HepG2 (cell line): ENCODE measurements around the gene ZMIZ2. TPM values are rescaled to one million over a fixed set of nuclear protein-coding genes. Genes with fewer than 3 reads are reported as not detected.

ENCODE experiments used
- ATAC-seq: fragments of 200-7000 bp; cut with Tn5 transposase; 3 replicates; pipeline ENCODE4 v1.9.1; 2020; ENCODE audit warnings: mild to moderate bottlenecking, moderate library complexity
- BruUV-seq: library from RNA; stranded (reverse); fragments of 400-500 nt; replicated peaks from 2 replicates; lab custom pipeline; 2021; lab: Mats Ljungman, UMichigan
- CTCF ChIA-PET: fragments of 300-600 bp; formaldehyde crosslinking; extraction: SDS; loops from one replicate; lab custom pipeline; 2021; ENCODE audit warnings: low total read pairs, inconsistent platforms, low intra/inter-chr PET ratio; lab: Yijun Ruan, JAX
- POLR2A ChIA-PET: fragments of 350-600 bp; sonication (Branson Sonifier 250); formaldehyde crosslinking; loops from one replicate; lab custom pipeline; 2020; ENCODE audit warnings: antibody characterized with exemption, inconsistent platforms; lab: Yijun Ruan, JAX
- DNase-seq: peaks from one replicate; pipeline ENCODE4 v3.0.0-alpha.2; 2015; ENCODE audit warnings: low spot score
- FAIRE-seq: peaks from 3 replicates; lab custom pipeline; 2011; peaks lifted over from hg19 to GRCh38; lab: Jason Lieb, UNC
- H2AFZ ChIP-seq: one replicate; pipeline ENCODE4 v1.6.1; 2011; ENCODE audit warnings: low read length, inconsistent platforms
- H3K27ac ChIP-seq: fragments of 300-600 bp; 3 replicates; pipeline ENCODE4 v1.8.0; 2011; ENCODE audit warnings: mixed run types, mild to moderate bottlenecking, mixed read lengths, low read length, inconsistent platforms; ENCODE audit not compliant: insufficient read depth; ENCODE audit errors: extremely low read length
- H3K27me3 ChIP-seq, 2 experiments: fragments of 200-600 bp in 1 of 2; 2 replicates in 1 of 2; 3 replicates in 1 of 2; pipeline versions ENCODE4 v1.6.0 to v1.8.0; 2011; ENCODE audit warnings: low read length in 2 of 2, mild to moderate bottlenecking in 2 of 2, moderate library complexity in 2 of 2, inconsistent platforms in 1 of 2; ENCODE audit not compliant: insufficient read depth in 2 of 2, control insufficient read depth in 1 of 2
- H3K36me3 ChIP-seq, 2 experiments: fragments of 200-600 bp in 1 of 2; replicated peaks in 1 of 2; 2 replicates in 1 of 2; 3 replicates in 1 of 2; pipeline versions ENCODE4 v1.5.1 to v1.8.0; 2011; ENCODE audit warnings: low read length in 2 of 2, inconsistent platforms in 1 of 2; ENCODE audit not compliant: insufficient read depth in 2 of 2, control insufficient read depth in 1 of 2
- H3K4me1 ChIP-seq: 2 replicates; pipeline ENCODE4 v1.5.1; 2012; ENCODE audit warnings: low read length, inconsistent platforms; ENCODE audit not compliant: insufficient read depth
- H3K4me2 ChIP-seq: 2 replicates; pipeline ENCODE4 v1.6.0; 2011; ENCODE audit warnings: low read depth, low read length, inconsistent platforms
- H3K4me3 ChIP-seq, 3 experiments: fragments of 200-600 bp in 1 of 3; sonication (generic), shearing (Covaris generic) in 1 of 3; replicated peaks in 1 of 3; 2 replicates each; pipeline ENCODE4 v1.5.1; 2011 to 2016; ENCODE audit warnings: low read length in 3 of 3, inconsistent platforms in 2 of 3, low read depth in 2 of 3, mild to moderate bottlenecking in 2 of 3, control low read depth in 1 of 3, mixed read lengths in 1 of 3; ENCODE audit not compliant: insufficient read depth in 1 of 3
- H3K79me2 ChIP-seq: one replicate; pipeline ENCODE4 v1.6.1; 2011; ENCODE audit warnings: low read length, inconsistent platforms; ENCODE audit not compliant: insufficient read depth
- H3K9ac ChIP-seq: 2 replicates; pipeline ENCODE4 v1.6.0; 2011; ENCODE audit warnings: mild to moderate bottlenecking, low read depth, low read length, inconsistent platforms; ENCODE audit not compliant: insufficient read depth
- H3K9me3 ChIP-seq: 2 replicates; pipeline ENCODE4 v1.5.1; 2012; ENCODE audit warnings: mild to moderate bottlenecking, low read length
- H4K20me1 ChIP-seq: 2 replicates; pipeline ENCODE4 v1.6.0; 2011; ENCODE audit warnings: inconsistent platforms, mild to moderate bottlenecking, low read length, moderate library complexity; ENCODE audit not compliant: insufficient read depth
- DMTF1 ChIP-seq: sonication (generic); formaldehyde crosslinking; IDR thresholded peaks from 2 replicates; pipeline ENCODE4 v1.4.0; 2020; ENCODE audit warnings: mild to moderate bottlenecking, missing genetic modification reagents
- DNMT1 ChIP-seq: sonication (generic); formaldehyde crosslinking; IDR thresholded peaks from 2 replicates; pipeline ENCODE4 v1.5.1; 2020; ENCODE audit warnings: mild to moderate bottlenecking, missing genetic modification reagents
- ELF3 ChIP-seq: IDR thresholded peaks from 2 replicates; pipeline ENCODE4 v1.6.1; 2016; ENCODE audit warnings: missing genetic modification reagents, missing compliant biosample characterization
- EP300 ChIP-seq, 3 experiments: sonication (generic) in 1 of 3; formaldehyde crosslinking in 1 of 3; IDR thresholded peaks; 2 replicates each; pipeline versions ENCODE4 v1.5.1 to v1.6.1; 2011 to 2020; ENCODE audit warnings: low read depth in 2 of 3, low read length in 2 of 3, borderline replicate concordance in 1 of 3, improper control_type of control experiment in 1 of 3, mild to moderate bottlenecking in 1 of 3, missing genetic modification reagents in 1 of 3, moderate library complexity in 1 of 3
- GMEB1 ChIP-seq: sonication (generic); formaldehyde crosslinking; IDR thresholded peaks from 2 replicates; pipeline ENCODE4 v1.5.1; 2020; ENCODE audit warnings: missing genetic modification reagents, mild to moderate bottlenecking, borderline replicate concordance
- KLF9 ChIP-seq: IDR thresholded peaks from 2 replicates; pipeline ENCODE4 v1.6.1; 2016; ENCODE audit warnings: low read depth
- NFIB ChIP-seq: sonication (generic); formaldehyde crosslinking; IDR thresholded peaks from 2 replicates; pipeline ENCODE4 v1.9.0; 2021; ENCODE audit warnings: missing genetic modification reagents, mild to moderate bottlenecking, borderline replicate concordance
- PITX1 ChIP-seq: sonication (generic); formaldehyde crosslinking; IDR thresholded peaks from 2 replicates; pipeline ENCODE4 v1.5.1; 2020; ENCODE audit warnings: mild to moderate bottlenecking, missing genetic modification reagents
- PRPF4 ChIP-seq: fragments of 200-400 bp; formaldehyde crosslinking; IDR thresholded peaks from 2 replicates; pipeline ENCODE4 v1.6.1; 2016; ENCODE audit warnings: low read length, low read depth; ENCODE audit not compliant: poor library complexity, severe bottlenecking
- RCOR2 ChIP-seq: IDR thresholded peaks from 2 replicates; pipeline ENCODE4 v1.6.1; 2016; ENCODE audit warnings: missing biosample characterization, missing genetic modification reagents
- RFXAP ChIP-seq: sonication (generic); formaldehyde crosslinking; IDR thresholded peaks from 2 replicates; pipeline ENCODE4 v1.4.0; 2020; ENCODE audit warnings: missing genetic modification reagents, borderline replicate concordance
- SAFB2 ChIP-seq: sonication (generic); formaldehyde crosslinking; IDR thresholded peaks from 2 replicates; pipeline ENCODE4 v1.5.1; 2020; ENCODE audit warnings: missing genetic modification reagents, low read depth, mild to moderate bottlenecking, borderline replicate concordance
- TGIF2 ChIP-seq: IDR thresholded peaks from 2 replicates; pipeline ENCODE4 v1.6.1; 2016; ENCODE audit warnings: control low read depth, missing compliant biosample characterization
- ZFP37 ChIP-seq: sonication (generic); formaldehyde crosslinking; IDR thresholded peaks from 2 replicates; pipeline ENCODE4 v1.4.0; 2020; ENCODE audit warnings: missing genetic modification reagents, borderline replicate concordance
- ZNF274 ChIP-seq: sonication (generic); formaldehyde crosslinking; IDR thresholded peaks from 2 replicates; pipeline ENCODE4 v1.5.1; 2020; ENCODE audit warnings: mild to moderate bottlenecking, missing genetic modification reagents
- ZNF331 ChIP-seq: sonication (generic); formaldehyde crosslinking; IDR thresholded peaks from 2 replicates; pipeline ENCODE4 v1.4.0; 2020; ENCODE audit warnings: missing genetic modification reagents
- ZNF75D ChIP-seq: sonication (generic); formaldehyde crosslinking; IDR thresholded peaks from 2 replicates; pipeline ENCODE4 v1.8.1; 2023; ENCODE audit warnings: missing genetic modification reagents, mild to moderate bottlenecking, borderline replicate concordance
- WGBS: methylation state at CpG from one replicate; pipeline ENCODE4 v1.1.6; 2017; ENCODE audit warnings: low lambda C conversion rate; 5-methylcytosine and 5-hydroxymethylcytosine counted together
- in situ Hi-C: cut with HindIII; loops from 2 replicates; pipeline ENCODE4 v1.10.0; 2017; ENCODE audit warnings: low pct_unique_long_range_greater_than_20kb; ENCODE audit not compliant: extremely low pct_ligation_motif_present
- intact Hi-C: fragments of 100-400 bp; cut with micrococcal nuclease; formaldehyde crosslinking; loops from one replicate; pipeline ENCODE4 v1.10.0; 2022; ENCODE audit not compliant: unreplicated experiment
- polyA plus RNA-seq, 8 experiments: library from polyadenylated mRNA; depleted of rRNA in 3 of 8; stranded (reverse) in 7 of 8; unstranded in 1 of 8; fragments of >200 nt; fragmentation: Illumina TruSeq in 4 of 8; extraction: Trizol in 4 of 8; gene quantifications; 2 replicates each; pipeline versions ENCODE4 v1.2.1 to v1.2.3, GENCODE V29; 2011 to 2016; ENCODE audit warnings: low read depth in 4 of 8, missing spikeins in 1 of 8, mixed read lengths in 1 of 8; ENCODE audit not compliant: insufficient read depth in 1 of 8
- total RNA-seq, 5 experiments: library from RNA; depleted of rRNA; stranded (reverse); fragments of >200 nt; fragmentation: Illumina TruSeq; extraction: Trizol; gene quantifications; 2 replicates each; pipeline ENCODE4 v1.2.3, GENCODE V29; 2016; ENCODE audit warnings: low read depth in 1 of 5
- TF ChIP-seq, protein P1 (sequence below): sonication (generic); formaldehyde crosslinking; IDR thresholded peaks from 2 replicates; pipeline ENCODE4 v1.5.1; 2020; ENCODE audit warnings: missing genetic modification reagents, mild to moderate bottlenecking, borderline replicate concordance

ZMIZ2 gene
- total and polyA plus RNA-seq, 2 of the 13 experiments (the other 11 are each of a cell fraction or from before 2014, with no cell fraction given), result 4.9 to 7.9 TPM

- DNase-seq (no peak), ATAC-seq (no peak), FAIRE-seq (no peak)
- no TSS peak for BruUV-seq
- H3K27ac ChIP-seq, result no peak overlapping the region
- no peak overlapping the region for H2AFZ ChIP-seq
- H4K20me1 ChIP-seq, result no peaks in the 10 kb centered on the region
- no peak overlapping the region for H3K9ac ChIP-seq
- WGBS, result 94% methylated on average over 9 of the region's 9 CpGs
- no peak overlapping the region for H3K4me3 ChIP-seq
- TF ChIP-seq ELF3 (CRISPR knock-in tag) (no peak), KLF9 (CRISPR knock-in tag) (no peak), EP300 (IDR thresholded peaks at IDR 0.05; ENCODE audit: low read depth in 2 of 2, low read length in 2 of 2) (no peak), EP300 (CRISPR knock-in tag; IDR thresholded peaks at IDR 0.05; ENCODE audit: borderline replicate concordance) (no peak), PRPF4 (no peak), ZNF274 (CRISPR knock-in tag) (no peak), PITX1 (CRISPR knock-in tag) (no peak), ZFP37 (CRISPR knock-in tag) (no peak), ZNF331 (CRISPR knock-in tag) (no peak), GMEB1 (no peak), NFIB (CRISPR knock-in tag) (no peak), DMTF1 (no peak), RCOR2 (no peak), ZNF75D (no peak), SAFB2 (CRISPR knock-in tag) (no peak), RFXAP (no peak), TGIF2 (CRISPR knock-in tag) (no peak), DNMT1 (CRISPR knock-in tag) (no peak)
- TF ChIP-seq, protein P1, sequence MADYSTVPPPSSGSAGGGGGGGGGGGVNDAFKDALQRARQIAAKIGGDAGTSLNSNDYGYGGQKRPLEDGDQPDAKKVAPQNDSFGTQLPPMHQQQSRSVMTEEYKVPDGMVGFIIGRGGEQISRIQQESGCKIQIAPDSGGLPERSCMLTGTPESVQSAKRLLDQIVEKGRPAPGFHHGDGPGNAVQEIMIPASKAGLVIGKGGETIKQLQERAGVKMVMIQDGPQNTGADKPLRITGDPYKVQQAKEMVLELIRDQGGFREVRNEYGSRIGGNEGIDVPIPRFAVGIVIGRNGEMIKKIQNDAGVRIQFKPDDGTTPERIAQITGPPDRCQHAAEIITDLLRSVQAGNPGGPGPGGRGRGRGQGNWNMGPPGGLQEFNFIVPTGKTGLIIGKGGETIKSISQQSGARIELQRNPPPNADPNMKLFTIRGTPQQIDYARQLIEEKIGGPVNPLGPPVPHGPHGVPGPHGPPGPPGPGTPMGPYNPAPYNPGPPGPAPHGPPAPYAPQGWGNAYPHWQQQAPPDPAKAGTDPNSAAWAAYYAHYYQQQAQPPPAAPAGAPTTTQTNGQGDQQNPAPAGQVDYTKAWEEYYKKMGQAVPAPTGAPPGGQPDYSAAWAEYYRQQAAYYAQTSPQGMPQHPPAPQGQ, result no peak
- ChIA-PET CTCF (no interaction called here), POLR2A (no interaction called here)
- peaks cover 37 to 50% of the 10 kb centered on the region in 2 experiments; a peak in 4 of 5 replicates for H3K36me3 ChIP-seq
- intact Hi-C loops (no loop called here), in situ Hi-C loops (loop anchor here (25.0 kb wide), 1 partner anchor 175 kb away; the partner anchor contains the start of gene TMED4)
- H3K4me2 ChIP-seq, result no peak overlapping the region
- H3K79me2 ChIP-seq, result no peaks in the 10 kb centered on the region
- H3K27me3 ChIP-seq, result no peaks in the 10 kb centered on the region
- no peaks in the 10 kb centered on the region for H3K4me1 ChIP-seq
- H3K9me3 ChIP-seq, result no peaks in the 10 kb centered on the region
Measured at GRCh38 chr7:44762300-44762699, 13.7 kb downstream of the ZMIZ2 start.
